AML-193 (cell line): ENCODE results near the gene ANKRD13B.

Experiments used
- DNase-seq, 2 experiments: peaks; one replicate each; lab custom pipeline; 2025; lab: John Stamatoyannopoulos, UW

Gene ANKRD13B

DNA sequence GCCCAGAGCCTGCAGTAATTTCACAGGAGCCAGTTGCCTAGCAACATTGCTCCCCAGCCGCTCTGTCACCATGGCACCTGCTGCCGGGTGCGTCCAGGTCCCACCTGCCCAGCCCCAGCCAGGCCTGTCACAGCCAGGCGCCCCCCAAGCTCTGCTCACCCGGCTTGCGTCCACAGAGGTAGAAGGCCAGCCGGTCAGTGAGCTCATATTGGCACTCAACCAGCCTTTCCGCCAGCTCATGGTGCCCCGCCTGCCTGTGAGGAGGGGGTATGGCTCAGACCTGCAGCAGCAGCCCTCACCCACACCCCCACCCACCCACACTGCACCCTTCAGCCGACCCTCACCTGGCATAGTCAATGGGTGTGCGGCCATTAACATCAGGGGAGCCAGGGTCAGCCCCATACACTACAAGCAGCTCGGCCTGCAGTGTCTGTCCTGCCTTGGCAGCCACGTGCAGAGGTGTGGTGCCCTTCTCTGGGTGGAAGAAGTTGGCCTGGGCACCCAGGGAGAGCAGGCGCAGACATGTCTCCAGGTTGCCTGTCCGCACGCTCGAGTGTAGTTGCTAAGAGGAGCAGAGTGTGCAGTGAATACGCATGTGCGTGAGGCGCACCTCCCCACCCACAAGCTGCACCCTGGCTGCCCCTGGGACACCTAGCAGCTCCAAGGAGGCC is 11.2 kb upstream of the ANKRD13B start:
- no peak for DNase-seq

DNA sequence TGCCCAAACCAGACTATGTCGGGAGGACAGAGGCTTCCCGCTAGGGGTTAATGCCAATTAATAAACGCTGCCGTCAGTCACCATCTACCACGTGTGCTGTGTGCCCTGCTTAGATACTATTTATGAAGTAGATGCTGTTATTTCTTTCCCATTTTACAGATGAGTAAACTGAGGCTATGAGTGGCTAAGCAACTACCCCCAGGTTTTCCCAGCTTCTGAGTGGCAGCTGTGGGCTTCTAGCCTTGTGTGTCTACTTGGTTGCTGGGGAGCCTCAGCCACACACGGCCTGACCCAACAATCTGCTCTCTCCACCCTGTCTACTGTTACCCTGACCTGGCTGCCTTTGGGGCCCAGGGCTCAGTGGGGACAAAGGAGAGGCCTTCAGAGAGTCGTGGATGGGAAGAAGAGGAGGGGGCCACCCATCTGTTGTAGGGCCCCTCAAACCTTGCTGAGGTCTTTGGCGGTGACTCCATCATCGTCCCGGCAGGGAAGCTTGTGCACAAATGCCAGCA is 10.6 kb upstream of the ANKRD13B start:
- no peak for DNase-seq

DNA sequence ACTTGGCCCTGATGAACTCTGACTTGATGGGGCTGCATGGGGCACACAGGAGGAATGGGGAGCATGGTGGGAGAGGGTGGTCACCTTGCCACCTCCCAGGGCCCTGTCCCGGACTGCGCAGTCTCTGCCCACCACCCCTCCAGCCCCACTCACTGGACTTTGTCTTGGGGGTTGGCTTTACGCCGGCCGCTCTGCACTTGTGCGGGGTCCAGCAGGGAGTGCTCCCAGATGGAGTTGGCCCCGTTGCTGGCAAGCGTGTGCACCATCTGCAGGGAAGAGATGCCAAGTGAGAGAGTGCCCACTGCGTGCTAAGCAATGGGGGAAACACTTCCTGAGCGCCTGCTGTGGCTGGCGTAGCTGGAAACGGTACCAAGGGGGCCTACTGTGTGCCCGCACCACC is 10.2 kb upstream of the ANKRD13B start:
- no peak for DNase-seq

DNA sequence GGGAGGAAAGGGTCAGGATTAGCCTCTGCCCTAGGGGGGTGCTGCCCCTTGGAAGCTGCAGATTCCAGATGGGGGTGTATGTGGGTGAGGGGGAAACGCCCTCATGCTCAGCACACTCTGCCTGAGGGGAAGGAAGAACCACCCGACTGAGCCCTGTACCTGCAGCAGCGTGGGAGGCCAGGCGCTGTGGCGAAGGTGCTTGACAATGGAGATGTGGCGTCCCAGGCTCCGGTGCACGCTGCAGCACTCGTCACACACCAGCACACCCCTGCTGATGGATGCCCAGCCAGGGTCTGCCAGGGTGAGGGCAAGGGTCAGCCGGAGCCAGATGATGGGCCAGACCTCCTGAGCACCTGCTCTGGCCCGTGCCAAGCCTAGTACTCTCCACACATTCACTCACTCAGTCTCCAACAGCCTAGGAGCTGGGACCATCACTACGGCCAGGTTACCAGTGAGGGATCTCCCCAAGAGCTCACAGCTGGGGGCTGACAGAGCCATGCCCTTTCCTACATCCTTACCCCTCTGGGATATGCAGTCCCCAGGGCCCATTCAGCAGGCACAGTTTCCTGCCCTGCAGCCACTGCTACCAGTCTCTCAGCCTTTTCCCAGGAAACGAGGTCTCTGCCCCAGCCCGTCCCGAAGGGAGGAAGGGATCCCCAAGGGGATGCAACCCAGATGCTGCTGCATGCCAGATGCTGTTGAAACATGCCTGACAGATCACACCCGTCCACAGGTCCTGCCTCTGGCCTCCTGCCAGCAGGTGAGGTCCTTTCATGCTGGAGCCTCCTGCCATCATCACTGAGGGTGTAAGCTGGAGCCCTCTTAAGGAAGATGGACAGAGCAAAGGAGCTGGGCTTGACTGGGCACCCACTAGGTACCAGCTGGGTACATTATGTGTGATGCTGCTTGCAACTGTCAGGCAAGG is 9.3 kb upstream of the ANKRD13B start:
- DNase-seq: no peak

DNA sequence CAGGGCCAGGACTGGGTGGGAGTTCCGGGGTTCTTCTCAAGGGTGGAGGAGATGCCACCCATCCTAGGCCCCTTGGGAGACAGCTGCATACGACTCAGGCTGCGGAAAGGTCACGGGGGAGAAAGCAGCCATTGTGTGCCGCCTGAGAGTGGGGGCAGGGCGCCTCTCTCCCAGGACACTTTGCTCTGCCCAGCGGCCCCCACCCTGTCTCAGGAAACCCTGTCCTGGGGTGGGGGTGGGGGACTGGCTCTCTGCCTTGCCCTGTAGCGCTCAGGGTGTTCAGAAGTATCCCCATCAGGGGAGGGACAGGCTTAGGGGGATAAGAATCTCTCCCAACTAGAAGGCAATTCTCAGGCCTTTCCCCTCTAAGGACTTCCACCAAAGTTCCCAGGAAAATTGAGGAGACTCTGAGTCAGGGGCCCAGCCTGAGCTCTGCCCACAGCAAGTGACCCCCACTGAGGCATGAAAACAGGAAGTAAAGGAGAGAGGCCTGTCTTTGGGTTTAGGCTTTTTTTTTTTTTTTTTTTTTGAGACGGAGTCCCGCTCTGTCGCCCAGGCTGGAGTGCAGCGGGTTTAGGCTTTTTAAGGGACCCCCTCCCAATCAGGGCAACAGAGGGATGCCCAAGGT is 8.4 kb upstream of the ANKRD13B start:
- no peak for DNase-seq

DNA sequence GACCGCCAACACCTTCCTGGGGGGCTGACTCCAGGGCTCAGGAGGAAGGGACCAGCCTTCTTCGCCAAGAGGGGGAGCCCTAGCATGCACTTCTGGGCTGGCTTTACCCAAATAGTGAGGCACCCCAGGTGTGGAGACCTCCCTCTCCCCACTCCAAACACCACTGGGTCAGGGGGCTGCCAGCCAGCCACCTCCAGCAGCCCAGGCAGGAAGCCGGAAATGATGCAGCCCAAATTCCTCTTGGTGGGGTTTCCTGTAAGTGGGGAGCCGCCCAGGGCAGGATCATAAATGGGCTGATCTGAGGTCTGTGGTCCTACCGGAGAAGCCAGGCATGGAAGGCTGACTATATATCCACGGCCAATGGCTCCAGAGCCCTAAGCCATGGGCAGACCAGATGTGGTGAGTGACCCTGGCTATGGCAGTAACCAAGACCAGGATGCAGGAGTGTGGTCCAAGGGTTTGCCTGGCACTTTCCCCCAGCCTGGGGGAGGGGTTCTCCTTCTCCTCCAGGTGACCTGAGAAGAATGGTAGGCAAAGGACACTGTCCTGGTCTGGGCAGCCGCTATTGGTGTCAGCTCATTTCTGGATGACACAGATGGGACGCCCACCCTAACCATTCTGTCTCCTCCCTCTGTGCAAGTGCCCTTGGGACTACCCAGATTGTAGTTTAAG is 7.7 kb upstream of the ANKRD13B start:
- no peak for DNase-seq

DNA sequence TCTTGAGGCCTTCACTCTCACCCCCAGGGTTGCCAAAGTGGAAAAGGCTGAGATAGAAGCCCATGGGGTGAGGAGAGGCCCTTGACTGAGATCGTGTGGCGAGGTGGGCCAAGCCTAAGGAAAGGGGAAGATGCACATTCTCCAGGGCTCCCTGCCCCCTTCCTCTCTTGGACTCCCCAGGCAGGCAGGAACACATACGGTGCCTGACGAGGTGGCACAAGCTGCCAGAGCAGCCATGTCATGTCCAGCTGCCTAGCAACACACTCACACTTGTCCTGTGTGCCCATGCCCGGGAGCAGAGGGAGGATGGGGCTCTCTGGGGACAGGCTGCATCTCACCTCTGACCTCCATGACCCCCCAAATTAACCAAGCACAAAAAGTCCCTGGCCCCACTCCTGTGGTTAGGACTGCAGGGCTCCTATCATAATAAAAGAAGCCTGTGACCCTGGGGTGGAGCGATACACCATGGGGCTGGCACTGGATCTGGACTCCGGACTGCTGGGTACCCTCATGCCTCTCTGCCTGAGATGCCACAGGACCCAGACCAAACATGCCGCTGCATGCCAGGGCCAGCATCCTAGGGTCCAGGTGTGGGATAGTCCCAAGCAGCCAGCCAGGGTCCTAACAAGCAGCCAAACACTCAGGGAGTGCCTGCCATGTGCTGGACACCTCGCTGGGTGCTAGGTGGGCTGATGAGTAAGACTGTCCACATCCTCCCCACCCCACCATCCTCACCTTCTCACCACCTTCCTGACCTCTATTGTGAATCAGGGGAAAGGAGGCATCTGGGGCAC is 6.1 kb upstream of the ANKRD13B start:
- DNase-seq: no peak

DNA sequence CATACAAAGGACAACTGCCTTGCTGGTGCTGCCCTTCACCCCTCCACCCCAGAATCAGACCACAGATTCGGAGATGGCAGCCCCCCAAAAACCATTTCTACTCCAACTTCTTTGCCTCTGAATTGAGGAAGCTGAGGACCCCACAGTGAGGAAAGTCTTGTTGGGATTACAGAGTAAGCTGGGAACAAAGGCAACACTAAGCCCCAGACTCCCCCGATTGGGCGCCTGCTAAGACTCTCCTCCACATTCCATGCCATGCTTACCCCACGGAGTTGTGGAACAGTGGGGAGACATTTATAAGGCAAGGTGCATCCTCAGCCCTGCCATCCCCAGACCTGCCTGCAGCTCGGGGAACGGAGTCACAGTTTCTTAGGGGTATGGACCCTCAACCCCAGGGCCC is 5.3 kb upstream of the ANKRD13B start:
- no peak for DNase-seq

DNA sequence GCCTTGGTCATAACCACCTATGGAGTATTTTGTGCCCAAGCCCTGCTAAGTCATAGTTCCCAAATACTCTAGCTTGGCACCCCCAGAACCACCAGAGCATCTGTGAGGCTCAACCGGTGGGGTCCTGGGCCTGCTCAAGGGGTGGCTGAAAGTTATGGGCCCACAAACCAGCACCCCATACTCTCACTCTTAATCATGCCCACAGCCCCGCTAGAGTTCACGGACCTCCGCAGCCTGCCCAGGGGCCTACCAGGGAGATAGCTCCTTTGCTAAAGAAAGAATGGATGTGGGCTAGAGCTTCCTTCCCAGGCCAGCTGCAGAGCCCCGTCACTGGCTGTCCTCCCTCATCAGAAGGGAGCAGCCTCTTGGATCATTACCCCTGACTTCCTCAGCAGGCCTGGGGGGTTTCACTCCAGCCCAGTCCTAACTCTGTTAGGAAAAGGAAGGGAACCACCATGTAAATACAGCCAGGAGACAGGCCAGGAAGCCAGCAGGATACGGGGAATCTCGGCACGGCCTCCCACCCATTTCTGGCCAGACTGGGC is 4.8 kb upstream of the ANKRD13B start:
- DNase-seq: no peak

DNA sequence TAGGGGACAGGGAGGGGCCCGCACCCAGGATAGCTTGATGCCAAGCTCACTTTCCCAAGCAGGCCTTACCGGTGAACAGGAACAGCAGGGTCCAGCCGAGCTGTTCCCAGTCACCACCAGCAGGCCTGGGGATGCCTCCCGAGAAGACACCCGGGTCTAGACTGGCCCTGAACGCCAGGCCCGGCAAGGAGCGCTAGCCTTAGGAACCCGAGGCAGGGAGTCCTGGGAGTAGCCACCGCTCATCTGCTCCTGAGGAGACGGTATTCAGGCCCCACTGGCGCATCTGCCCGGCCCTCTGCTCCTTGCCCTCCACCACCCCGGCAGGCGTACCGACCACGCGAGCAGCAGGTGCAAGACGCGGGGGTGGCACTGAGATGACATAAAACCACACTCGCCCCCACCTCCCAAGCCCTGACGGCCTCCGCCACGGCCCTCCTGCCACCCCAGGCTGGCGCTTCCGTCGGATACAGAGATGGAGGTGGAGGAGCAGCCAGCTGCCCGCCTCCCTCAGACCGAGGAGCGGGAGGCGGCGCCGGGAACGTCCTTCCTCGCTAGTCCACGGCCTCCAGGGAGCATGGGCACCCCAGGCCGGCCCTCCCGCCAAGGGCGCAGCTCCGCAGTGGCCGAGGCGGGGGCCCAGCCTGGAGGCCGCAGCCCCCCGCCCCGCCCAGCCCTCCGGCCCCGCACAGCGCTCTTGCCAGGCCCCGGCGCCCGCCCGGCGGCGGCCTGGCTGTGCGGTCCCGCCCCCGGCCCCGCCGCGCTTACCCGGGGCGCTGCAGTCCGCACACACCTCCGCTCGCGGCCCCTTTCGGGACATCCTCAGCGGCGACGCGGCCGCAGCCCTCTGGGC is 4.1 kb upstream of the ANKRD13B start:
- peak in 1 of 2 experiments; percentile 34 for DNase-seq

DNA sequence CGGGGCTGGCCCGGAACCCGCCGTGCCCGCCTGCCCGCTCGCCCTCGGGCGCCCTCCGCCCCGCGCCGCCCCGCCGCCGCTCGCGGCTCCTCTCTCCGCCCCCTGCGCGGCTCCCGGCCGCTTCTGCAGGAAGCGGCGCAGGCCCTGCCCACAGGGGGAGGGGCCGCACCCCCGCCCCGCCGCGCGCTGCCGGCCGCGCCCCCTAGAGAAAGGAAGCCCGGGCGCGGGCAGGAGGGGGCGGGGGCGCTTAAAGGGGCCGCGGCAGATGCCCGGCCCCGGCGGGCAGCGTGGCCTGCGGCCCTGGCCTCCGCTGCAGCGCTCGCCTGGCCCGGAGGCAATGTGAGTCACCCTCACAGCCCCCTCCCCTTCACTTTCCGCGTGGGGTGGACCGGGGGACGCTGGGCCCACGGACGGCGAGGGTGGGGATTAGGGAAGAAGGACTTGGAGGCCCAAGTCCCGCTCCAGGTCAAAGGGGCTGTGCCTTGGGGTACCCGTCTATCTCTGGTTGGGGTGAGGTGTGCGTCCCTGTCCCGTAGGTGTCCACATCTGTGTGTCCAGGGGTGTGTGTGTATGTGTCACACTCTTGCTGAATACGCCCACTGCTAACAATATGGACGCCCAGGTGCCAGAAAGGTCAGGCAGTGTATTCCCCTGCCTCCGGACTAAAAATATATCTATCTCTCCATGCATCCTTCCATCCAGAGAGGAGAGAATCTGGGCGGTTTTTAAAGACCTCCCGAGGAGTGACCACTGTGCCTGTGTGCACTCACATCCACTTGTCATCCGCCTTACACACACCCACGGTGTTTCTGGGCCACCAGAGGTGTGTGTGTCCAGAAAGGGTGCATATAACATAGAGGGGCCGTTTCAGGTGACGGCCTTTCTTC is 3.2 kb upstream of the ANKRD13B start, which contains the start of gene GIT1:
TSS of gene GIT1 (minus strand) at position 125 of the 887 bp plus-strand sequence. CDS start 270 bp downstream, outside the sequence.
- DNase-seq: peak; percentile 83 to 84

DNA sequence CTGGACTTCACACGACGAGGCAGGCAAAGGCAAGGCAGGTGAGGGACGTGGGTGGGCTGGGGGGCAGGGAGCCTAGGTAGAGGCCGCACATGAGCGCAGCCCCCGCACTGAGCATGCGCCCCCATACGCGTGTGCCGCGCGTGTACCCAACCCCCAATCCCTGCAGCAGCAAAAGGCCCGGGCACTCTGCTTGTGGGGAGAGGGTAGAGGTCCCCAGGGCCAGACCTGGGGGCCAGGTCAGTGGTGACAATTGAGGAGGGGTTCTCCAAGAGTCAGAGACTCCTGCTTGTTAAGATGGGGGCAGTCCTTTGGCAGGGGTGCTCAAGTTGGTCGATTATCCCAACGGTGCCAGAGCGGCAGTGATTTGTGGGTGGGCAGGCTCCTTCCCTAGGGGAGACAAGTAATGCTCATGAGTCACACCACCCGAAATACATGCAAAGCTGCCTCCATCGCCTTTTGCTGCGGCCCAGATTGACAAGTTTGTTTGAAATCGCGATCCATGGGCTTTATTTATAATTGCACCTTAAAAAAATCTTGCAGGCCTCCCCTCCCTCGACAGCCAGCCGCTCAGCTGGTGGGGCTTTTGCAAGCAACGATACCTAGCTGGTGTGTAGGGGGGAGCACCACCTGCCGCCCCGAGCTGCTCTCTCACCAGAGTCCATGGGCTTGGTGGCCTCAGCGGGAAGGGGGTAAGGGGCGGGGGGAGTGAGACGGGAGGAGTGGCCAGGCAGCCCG is 2.4 kb upstream of the ANKRD13B start:
- DNase-seq: no peak

DNA sequence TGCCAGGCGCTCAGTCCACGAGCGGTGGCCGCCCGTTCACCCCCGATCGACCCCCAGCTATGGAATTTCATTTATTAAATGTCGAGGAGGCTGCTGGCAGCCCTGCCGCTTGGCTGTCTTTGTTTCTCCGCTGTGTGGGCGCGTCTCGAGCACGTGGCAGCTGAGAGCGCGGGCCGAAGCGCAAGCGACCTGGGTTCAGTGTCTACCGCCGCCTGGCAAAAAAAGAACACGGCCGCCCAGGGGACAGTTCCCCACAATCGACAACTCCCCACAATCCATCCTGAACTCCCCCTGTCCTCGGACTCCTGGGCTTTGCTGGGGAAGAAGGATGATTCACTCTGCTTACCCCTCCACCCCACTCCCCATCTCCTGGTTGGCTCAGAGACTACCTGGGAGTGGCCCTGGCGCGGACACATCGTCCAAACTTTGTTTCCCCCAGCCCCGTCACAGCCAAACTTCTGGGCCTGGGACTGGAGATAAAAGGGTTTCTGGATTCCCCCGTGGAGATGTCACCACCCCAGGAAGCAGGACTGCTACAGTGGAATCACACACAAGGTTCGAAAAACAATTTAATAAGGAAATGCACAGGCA is 1.7 kb upstream of the ANKRD13B start:
- peak; percentile 51 to 63 for DNase-seq

DNA sequence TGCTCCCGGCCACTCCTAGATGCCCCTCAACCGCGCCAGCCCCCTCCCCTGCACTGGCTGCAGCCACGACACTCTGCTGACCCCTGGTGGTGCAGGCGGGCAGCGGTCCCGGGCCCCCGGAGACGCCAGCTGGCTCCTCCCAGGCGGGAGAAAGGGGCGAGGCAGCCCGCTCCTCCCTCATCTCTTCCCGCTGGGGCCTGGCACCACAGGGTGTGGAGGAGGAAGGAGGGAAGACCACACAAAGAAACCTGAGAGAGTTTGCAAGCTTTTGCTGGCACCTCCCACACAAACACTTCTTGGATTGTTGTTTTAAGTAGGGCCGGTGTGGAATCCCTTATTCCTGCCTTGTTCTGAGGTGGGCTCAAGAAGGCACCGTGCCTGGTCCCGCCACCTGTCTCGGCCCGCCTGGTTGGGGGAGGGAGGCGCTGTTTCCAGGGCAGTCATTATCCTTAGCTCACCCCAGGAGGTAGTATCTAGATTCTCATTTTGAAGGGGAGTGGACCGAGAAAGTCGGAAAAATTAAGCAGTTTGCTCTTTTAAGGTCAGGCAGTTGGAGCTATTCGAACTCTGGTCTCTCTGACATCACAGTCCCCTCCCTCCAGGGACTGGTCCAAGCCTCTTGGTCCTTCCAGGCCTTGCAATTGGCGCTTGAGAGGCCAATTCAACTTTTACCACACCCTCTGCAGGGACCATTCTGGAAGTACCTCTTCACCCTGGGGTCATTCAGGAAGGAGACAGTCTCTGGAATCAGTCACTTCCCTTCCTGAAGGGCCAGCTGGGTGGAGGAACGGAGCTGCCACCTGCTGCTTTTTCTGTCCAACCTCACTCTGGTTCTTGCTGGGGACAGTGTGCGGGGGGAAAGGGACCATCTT is 959 bp upstream of the ANKRD13B start:
- DNase-seq: peak; percentile 81 to 83

DNA sequence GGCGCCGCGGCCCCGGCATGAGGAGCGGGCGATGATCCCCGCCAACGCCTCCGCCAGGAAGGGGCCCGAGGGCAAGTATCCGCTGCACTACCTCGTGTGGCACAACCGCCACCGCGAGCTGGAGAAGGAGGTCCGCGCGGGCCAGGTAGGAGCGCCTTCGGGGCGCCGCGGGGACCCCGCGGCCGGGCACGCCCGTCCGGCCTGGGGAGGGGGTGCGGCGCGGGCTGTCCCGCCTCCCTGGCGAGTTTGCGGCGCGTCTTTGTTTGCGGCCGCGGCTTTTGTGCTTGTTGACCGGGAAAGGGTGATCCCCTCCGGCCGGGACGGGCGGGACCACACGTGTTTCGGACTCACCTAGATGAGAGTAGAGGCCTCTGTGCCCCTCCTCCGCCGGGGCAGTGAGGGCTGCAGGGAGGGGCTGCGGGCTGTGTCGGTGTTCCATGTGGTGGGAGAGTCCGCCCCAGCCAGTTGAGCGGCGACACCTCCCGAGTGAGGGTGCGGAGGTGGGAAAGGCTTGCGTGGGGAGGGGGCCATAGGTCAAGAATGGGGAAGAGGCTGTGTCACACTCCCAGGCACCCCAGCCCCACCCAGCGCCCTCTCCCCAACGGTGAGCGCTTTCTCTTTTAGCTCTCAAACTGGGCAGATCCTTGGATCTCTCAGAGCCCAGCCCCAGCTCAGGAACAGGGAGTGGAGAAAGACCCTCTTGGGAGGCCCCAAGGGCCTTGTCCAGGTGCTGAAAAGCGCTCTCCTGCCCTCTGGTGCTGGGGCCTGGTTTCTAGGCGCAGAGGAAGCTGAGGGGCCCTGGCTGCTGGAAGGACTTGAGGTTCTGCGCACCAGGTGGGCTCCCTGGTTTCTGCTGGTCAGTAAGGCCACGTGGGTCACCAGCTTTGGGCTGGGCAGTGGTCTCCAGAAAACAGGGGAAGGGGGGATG is 923 bp downstream of the ANKRD13B start:
- peak; percentile 22 to 30 for DNase-seq
